ENCODE data around the gene GPC2.
A peak's percentile ranks its signal among the peaks of the same experiment; 100 is the strongest.
"Not testable (repeated sequence)": the region's sequence is repeated elsewhere in the genome, so short reads cannot be mapped to it uniquely, and the experiment has no call there.

Gene GPC2, protein sequence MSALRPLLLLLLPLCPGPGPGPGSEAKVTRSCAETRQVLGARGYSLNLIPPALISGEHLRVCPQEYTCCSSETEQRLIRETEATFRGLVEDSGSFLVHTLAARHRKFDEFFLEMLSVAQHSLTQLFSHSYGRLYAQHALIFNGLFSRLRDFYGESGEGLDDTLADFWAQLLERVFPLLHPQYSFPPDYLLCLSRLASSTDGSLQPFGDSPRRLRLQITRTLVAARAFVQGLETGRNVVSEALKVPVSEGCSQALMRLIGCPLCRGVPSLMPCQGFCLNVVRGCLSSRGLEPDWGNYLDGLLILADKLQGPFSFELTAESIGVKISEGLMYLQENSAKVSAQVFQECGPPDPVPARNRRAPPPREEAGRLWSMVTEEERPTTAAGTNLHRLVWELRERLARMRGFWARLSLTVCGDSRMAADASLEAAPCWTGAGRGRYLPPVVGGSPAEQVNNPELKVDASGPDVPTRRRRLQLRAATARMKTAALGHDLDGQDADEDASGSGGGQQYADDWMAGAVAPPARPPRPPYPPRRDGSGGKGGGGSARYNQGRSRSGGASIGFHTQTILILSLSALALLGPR

GRCh38 chr7:100177045-100178001 lies at the start of gene GPC2, which contains the start of gene STAG3:
Gene GPC2 (minus strand): TSS chr7:100177381. CDS start chr7:100177199, 182 bp downstream.
Gene STAG3 (plus strand): TSS chr7:100177918. CDS start chr7:100180557, 2,639 bp downstream.
- peak; percentile 97 to 98 for DNase-seq

DNA sequence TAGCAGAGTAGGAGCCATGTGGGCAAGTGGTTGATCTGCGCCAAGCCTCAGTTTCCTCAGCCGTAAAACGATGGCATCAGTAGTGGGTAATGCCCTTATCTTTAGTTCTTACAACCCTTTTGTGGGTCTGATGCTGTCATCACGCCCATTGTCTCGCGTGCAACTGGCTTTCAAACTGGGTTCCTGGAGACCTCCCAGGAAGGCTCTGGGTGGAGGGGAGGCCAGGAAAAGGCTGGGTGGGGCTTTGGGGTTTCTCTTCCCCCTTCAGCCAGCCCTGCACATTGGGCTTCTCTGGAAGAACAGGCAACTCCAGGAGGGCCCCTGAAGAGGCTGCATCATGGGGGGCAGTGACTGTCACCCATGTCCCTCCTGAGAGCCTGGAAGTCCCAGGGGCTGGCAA lies 47.7 kb upstream of the GPC2 start:
- not testable (repeated sequence) for DNase-seq

GRCh38 chr7:100223376-100223927 lies 46.3 kb upstream of the GPC2 start:
- not testable (repeated sequence) for DNase-seq

DNA sequence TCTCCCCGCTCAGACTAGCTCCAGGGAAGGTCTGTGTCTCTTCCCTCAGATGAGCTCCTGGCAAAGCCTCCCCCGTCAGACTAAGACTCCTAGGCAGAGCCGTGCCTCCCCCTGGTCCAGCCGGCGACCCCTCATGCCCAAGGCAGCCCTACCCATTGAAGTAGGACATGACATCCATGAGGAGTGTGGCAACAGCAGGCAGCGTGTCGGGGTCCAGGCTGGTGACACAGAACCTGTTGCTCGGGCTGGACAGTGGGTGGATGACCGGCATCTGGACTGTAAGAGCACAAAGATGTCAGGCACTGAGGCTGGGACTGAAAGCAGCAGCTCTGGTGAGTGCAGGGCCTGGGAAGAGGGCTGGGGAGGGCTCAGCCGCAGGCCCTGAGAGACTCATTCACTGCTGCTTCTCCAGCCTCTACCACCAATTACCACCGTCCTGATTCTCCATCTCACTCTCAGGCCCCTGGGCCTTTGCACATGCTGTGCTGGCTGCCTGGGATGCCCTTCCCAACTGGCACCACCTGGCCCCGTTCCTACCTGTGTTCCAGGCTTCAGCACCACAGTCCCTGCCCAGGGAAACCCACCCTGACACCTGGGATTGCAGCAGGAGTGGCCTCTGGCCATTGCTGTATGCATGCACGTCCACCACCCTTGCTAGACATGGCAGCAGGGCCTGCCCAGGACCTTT lies 45.4 kb upstream of the GPC2 start:
- no peak for DNase-seq

- no peak for DNase-seq
Observed at GRCh38 chr7:100221767-100222444, 44.7 kb upstream of the GPC2 start.

DNA sequence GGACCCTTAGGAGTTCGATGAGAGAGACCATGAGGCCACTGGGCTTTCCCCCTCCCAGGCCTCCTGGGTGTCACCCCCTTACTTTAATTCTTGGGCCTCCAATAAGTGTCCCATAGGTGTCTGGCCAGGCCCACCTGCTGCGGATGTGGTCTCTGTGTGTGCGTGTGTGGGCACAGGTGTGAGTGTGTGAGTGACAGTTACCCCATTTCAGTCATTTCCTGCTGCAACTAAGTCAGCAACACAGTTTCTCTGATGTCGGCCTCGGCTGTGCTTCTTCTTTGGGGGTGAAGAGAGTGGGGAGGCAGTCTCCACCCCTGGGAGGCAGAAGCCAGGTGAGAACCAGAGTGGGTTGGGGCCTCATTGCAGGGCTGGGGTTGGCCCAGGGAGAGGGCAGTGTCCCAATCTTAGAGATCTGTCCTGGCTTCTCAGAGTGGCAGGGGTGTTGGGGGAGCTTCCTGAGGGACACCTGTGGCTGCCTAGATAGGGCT lies 44.1 kb upstream of the GPC2 start:
- no peak for DNase-seq

- no peak for DNase-seq
Observed at GRCh38 chr7:100220586-100221230, 43.5 kb upstream of the GPC2 start.

GRCh38 chr7:100219801-100220585 lies 42.8 kb upstream of the GPC2 start, which contains the start of gene PVRIG:
Gene PVRIG (plus strand): TSS chr7:100219949. CDS start chr7:100219971, 22 bp downstream.
- not testable (repeated sequence) for DNase-seq

GRCh38 chr7:100219271-100219737 lies 42.1 kb upstream of the GPC2 start:
- no peak for DNase-seq

DNA sequence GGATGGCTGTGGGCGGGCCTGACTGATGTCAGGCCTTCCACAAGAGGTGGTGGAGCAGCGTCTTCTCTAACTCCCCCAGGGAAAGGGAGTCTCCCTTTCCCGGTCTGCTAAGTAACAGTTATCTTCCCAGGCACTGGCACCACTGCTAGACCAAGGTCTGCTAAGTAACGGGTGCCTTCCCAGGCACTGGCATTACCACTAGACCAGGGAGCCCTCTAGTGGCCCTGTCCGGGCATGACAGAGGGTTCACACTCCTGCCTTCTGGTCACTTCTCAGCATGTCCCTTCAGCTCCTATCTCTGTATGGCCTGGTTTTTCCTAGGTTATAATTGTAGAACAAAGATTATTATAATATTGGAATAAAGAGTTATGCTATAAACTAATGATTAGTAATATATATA lies 40.8 kb upstream of the GPC2 start:
- DNase-seq: peak; percentile 68 to 71

- no peak for DNase-seq
Observed at GRCh38 chr7:100215895-100216294, 38.7 kb upstream of the GPC2 start.

- DNase-seq: not testable (repeated sequence)
Observed at GRCh38 chr7:100214356-100214755, 37.2 kb upstream of the GPC2 start.

DNA sequence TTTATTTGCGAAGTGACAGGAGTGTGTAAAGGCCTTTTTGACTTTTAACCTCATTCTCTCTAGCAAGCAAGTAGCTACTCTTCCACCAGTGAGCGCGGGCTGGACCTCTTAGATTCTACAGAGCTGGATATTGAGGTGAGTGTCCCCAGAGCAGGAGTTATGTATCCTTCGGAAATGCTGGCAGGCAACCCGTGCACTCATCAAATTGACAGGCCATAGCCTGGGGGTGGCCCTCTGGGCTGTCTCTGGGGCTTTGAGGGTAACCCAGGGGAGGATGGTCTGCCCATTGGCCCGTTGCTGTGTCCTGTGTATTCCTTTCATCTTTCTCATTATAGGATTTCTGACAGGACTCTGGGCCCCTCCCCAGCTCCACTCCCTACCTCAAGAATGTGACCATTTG lies 36.5 kb upstream of the GPC2 start:
- no peak for DNase-seq

DNA sequence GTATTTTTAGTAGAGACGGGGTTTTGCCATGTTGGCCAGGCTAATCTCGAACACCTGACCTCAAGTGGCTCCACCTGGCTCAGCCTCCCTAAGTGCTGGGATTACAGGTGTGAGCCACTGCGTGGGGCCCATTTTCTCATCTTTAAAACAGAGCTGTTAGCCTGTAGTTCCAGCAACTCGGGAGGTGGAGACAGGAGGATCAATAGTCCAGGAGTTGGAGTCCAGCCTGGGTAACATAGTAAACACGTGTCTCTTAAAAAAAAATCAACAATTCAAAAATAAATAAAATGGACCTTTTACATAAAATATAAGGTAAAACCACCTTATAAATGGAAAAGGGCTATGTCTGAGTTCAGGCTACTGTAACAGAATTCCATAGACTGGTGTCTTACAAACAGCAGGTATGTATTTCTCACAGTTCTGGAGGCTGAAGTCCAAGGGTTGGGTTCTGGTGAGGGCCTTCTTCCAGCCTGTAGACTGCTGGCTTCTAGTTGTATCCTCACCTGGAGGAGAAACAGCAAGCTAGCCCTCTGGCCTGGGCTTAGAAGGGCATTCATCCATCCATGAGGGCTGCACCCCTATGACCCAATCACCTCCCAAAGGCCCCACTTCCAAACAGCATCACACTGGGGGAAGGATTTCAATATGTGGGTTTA lies 35.6 kb upstream of the GPC2 start:
- DNase-seq: no peak

GRCh38 chr7:100211342-100211780 lies 34.2 kb upstream of the GPC2 start:
- DNase-seq: no peak

GRCh38 chr7:100210805-100211204 lies 33.6 kb upstream of the GPC2 start:
- DNase-seq: no peak

DNA sequence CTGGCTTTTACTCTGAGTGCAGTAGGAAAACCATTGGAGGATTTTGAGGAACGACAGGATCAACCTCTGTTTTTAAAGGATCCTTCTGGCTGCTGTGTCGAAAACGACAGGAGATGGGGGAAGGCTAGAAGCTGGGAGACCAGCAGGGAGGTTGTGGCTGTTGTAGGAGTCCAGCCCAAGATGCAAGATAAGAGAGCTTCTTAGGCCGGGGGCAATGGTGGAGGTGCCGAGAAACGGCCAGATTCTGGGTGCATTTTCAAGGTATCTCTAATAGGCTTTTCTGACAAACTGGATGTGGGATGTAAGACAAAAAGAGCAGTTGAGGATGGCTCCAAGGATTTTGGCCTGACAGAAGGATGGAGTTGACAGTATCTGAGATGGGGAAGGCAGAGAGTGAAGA lies 32.3 kb upstream of the GPC2 start:
- DNase-seq: no peak

- no peak for DNase-seq
Observed at GRCh38 chr7:100208911-100209408, 31.8 kb upstream of the GPC2 start.

GRCh38 chr7:100204454-100204853 lies 27.3 kb upstream of the GPC2 start:
- DNase-seq: no peak
